HL-60/S4 treated with phorbol 12-myristate 13-acetate at 8.2 ng/mL for 4 days and 3 days (cell line): ENCODE measurements around the gene ZRANB1.
"Not testable (repeated sequence)": the region's sequence is repeated elsewhere in the genome, so short reads cannot be mapped to it uniquely, and the experiment has no call there.

Experiments
- in situ Hi-C: fragments of 300-500 bp; cut with MboI; formaldehyde crosslinking; loops from 2 replicates; pipeline ENCODE4 v1.15.0; 2022; ENCODE audit warnings: low sequenced_read_pairs

The ZRANB1 gene

GRCh38 chr10:124962421-124962820 is 20.5 kb downstream of the ZRANB1 start:
- in situ Hi-C loops = no loop called here

GRCh38 chr10:124963866-124964720 is 22.2 kb downstream of the ZRANB1 start:
- in situ Hi-C loops = no loop called here

- in situ Hi-C loops = no loop called here
Measured at GRCh38 chr10:124966008-124966407, 24.1 kb downstream of the ZRANB1 start.

- in situ Hi-C loops = no loop called here
Measured at GRCh38 chr10:124967255-124967654, 25.3 kb downstream of the ZRANB1 start.

- in situ Hi-C loops = no loop called here
Measured at GRCh38 chr10:124971276-124971675, 29.4 kb downstream of the ZRANB1 start.

- in situ Hi-C loops = no loop called here
Measured at GRCh38 chr10:124972637-124973036, 30.7 kb downstream of the ZRANB1 start.

- in situ Hi-C loops = no loop called here
Measured at GRCh38 chr10:124974131-124974530, 32.2 kb downstream of the ZRANB1 start.

GRCh38 chr10:124975977-124976514 is 34.1 kb downstream of the ZRANB1 start:
- in situ Hi-C loops = no loop called here

GRCh38 chr10:124977161-124977560 is 35.2 kb downstream of the ZRANB1 start:
- in situ Hi-C loops = no loop called here

GRCh38 chr10:124977648-124978375 is 35.9 kb downstream of the ZRANB1 start:
- in situ Hi-C loops = no loop called here

- in situ Hi-C loops = no loop called here
Measured at GRCh38 chr10:124978376-124978725, 36.4 kb downstream of the ZRANB1 start.

GRCh38 chr10:124983321-124983720 is 41.4 kb downstream of the ZRANB1 start:
- in situ Hi-C loops = no loop called here

- in situ Hi-C loops = no loop called here
Measured at GRCh38 chr10:124984376-124984775, 42.5 kb downstream of the ZRANB1 start.

- in situ Hi-C loops = no loop called here
Measured at GRCh38 chr10:124985162-124985561, 43.2 kb downstream of the ZRANB1 start.

GRCh38 chr10:124987788-124988187 is 45.9 kb downstream of the ZRANB1 start:
- in situ Hi-C loops = no loop called here

GRCh38 chr10:124988753-124989152 is 46.8 kb downstream of the ZRANB1 start:
- in situ Hi-C loops = not testable (repeated sequence)

- in situ Hi-C loops = no loop called here
Measured at GRCh38 chr10:124989526-124989925, 47.6 kb downstream of the ZRANB1 start.

- in situ Hi-C loops = no loop called here
Measured at GRCh38 chr10:124990671-124991625, 49.0 kb downstream of the ZRANB1 start.

GRCh38 chr10:124991835-124992234 is 49.9 kb downstream of the ZRANB1 start:
- in situ Hi-C loops = no loop called here

- in situ Hi-C loops = no loop called here
Measured at GRCh38 chr10:124992462-124993344, 50.8 kb downstream of the ZRANB1 start.
